ENCODE results near the gene SPIN1. TPM values are rescaled to one million over a fixed set of nuclear protein-coding genes. Genes with fewer than 3 reads are reported as not detected.

SPIN1 gene
- total and polyA plus RNA-seq, 8 donors = 17.8 to 53.4 (median 28.8) TPM

GRCh38 chr9:88446728-88447127, 58.5 kb downstream of the SPIN1 start:
- Histone ChIP-seq H3K9me3 (no peaks in the 10 kb centered on the region), H3K27ac (no peak overlapping the region), H3K27me3 (no peaks in the 10 kb centered on the region), H3K4me3 (no peak overlapping the region), H3K4me1 (peaks cover 0 to 7% (median 5%) of the 10 kb centered on the region in 3 donors), H3K36me3 (no peaks in the 10 kb centered on the region)
- ATAC-seq (no peak), DNase-seq (no peak), FAIRE-seq (no peak)
- TF ChIP-seq CTCF (IDR thresholded peaks at IDR 0.05) = no peak
- intact Hi-C loops (cut with DNase I) = no loop called here
- 95 to 97% methylated on average over 2 of the region's 2 CpGs for WGBS, 2 donors

- DNase-seq = no peak
- Histone ChIP-seq H3K9me3 (no peaks in the 10 kb centered on the region), H3K4me3 (no peak overlapping the region), H3K4me1 (peaks cover 0 to 8% (median 5%) of the 10 kb centered on the region in 3 donors), H3K27me3 (no peaks in the 10 kb centered on the region), H3K36me3 (no peaks in the 10 kb centered on the region), H3K27ac (no peak overlapping the region)
- TF ChIP-seq CTCF (IDR thresholded peaks at IDR 0.05) = no peak
- no peak for FAIRE-seq
- 90 to 93% methylated on average over 4 of the region's 4 CpGs for WGBS, 2 donors
- no peak for ATAC-seq
- intact Hi-C loops (cut with DNase I) = no loop called here
These were observed 59.2 kb downstream of the SPIN1 start for GRCh38 chr9:88447431-88447830.

GRCh38 chr9:88451160-88451559, 62.9 kb downstream of the SPIN1 start:
- FAIRE-seq (no peak), DNase-seq (no peak), ATAC-seq (no peak)
- Histone ChIP-seq H3K4me1 (peaks cover 0 to 13% (median 5%) of the 10 kb centered on the region in 3 donors), H3K27ac (no peak overlapping the region), H3K9me3 (no peaks in the 10 kb centered on the region), H3K36me3 (no peaks in the 10 kb centered on the region), H3K27me3 (no peaks in the 10 kb centered on the region), H3K4me3 (no peak overlapping the region)
- intact Hi-C loops (cut with DNase I) = no loop called here
- WGBS, 2 donors = 90 to 97% methylated on average over 5 of the region's 5 CpGs
- no peak for TF ChIP-seq CTCF (IDR thresholded peaks at IDR 0.05)

GRCh38 chr9:88458716-88459465, 70.6 kb downstream of the SPIN1 start:
- no peak overlapping the region for H3K27ac ChIP-seq
- H3K9me3 ChIP-seq = no peaks in the 10 kb centered on the region
- no peaks in the 10 kb centered on the region for H3K27me3 ChIP-seq
- H3K4me3 ChIP-seq = no peak overlapping the region
- no peak for TF ChIP-seq CTCF (IDR thresholded peaks at IDR 0.05)
- FAIRE-seq = no peak
- no peak for DNase-seq
- H3K36me3 ChIP-seq = peaks cover 0 to 2% (median 0%) of the 10 kb centered on the region in 3 donors
- ATAC-seq = peak in 2 of 4 donors; percentile 12 to 34
- 85% methylated on average over 5 of the region's 5 CpGs for WGBS, 2 donors
- H3K4me1 ChIP-seq = peaks cover 0 to 9% (median 5%) of the 10 kb centered on the region in 3 donors
- intact Hi-C loops (cut with DNase I) = no loop called here
